Adrenal gland (tissue), 5 donors: ENCODE data around the gene NFIL3.

Source experiments
- POLR2A ChIP-seq, 2 donors: fragments of 450-650 bp; IDR thresholded peaks; one replicate each; pipeline ENCODE4 v1.6.1; 2017; ENCODE audit warnings: antibody characterized with exemption in 2 of 2, mild to moderate bottlenecking in 2 of 2, moderate library complexity in 1 of 2
- TF ChIP-seq, protein P1 (sequence below), 6 experiments: fragments of 450-650 bp in 4 of 6; fragments of 200-600 bp in 2 of 6; sonication (generic) in 1 of 6; IDR thresholded peaks; 1 replicate in 5 of 6; 2 replicates in 1 of 6; pipeline versions ENCODE4 v1.5.1 to v1.8.0; 2016 to 2021; ENCODE audit warnings: antibody characterized with exemption in 6 of 6, mild to moderate bottlenecking in 2 of 6, moderate library complexity in 1 of 6
- donor health status: DM: no; HTN: no; CAD: no.

- TF ChIP-seq, protein P1, sequence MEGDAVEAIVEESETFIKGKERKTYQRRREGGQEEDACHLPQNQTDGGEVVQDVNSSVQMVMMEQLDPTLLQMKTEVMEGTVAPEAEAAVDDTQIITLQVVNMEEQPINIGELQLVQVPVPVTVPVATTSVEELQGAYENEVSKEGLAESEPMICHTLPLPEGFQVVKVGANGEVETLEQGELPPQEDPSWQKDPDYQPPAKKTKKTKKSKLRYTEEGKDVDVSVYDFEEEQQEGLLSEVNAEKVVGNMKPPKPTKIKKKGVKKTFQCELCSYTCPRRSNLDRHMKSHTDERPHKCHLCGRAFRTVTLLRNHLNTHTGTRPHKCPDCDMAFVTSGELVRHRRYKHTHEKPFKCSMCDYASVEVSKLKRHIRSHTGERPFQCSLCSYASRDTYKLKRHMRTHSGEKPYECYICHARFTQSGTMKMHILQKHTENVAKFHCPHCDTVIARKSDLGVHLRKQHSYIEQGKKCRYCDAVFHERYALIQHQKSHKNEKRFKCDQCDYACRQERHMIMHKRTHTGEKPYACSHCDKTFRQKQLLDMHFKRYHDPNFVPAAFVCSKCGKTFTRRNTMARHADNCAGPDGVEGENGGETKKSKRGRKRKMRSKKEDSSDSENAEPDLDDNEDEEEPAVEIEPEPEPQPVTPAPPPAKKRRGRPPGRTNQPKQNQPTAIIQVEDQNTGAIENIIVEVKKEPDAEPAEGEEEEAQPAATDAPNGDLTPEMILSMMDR (IDR thresholded peaks at IDR 0.05), result no peak
- TF ChIP-seq POLR2A (IDR thresholded peaks at IDR 0.05), result no peak
Measured at GRCh38 chr9:91379426-91379825, 44.2 kb downstream of the NFIL3 start.
